HG02884 (cell line): Measurements from ENCODE around the gene RAC3.

Experiments used
- ATAC-seq: cut with Tn5 transposase; IDR thresholded peaks from one replicate; pipeline ENCODE4 v1.9.1; 2021; ENCODE audit warnings: mild to moderate bottlenecking, moderate library complexity; ENCODE audit not compliant: unreplicated experiment

RAC3 gene

GRCh38 chr17:82011617-82012187, 19.8 kb upstream of the RAC3 start:
- no peak for ATAC-seq

DNA sequence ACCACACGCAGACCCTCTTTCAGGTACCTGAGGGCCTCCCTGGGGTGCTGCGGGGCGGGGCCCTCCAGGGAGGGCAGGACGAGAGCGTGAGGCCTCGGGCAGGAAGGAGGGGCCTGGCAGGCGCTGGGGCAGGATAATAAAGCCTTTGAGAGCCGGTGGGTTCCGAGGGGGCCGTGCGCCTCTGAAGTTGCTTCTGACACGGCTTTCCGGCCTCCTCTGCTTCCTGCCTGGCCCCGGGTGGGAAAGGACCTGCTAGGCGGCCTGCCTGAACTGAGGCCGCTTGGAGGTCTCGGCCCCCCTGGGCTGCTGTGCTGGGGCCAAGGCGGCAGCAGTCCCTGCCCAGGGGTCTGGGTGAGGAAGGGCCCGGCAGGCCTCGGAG, 19.2 kb upstream of the RAC3 start:
- no peak for ATAC-seq

- ATAC-seq = no peak
These were observed 18.7 kb upstream of the RAC3 start for GRCh38 chr17:82012640-82013295.

GRCh38 chr17:82013341-82013740, 18.1 kb upstream of the RAC3 start:
- no peak for ATAC-seq

DNA sequence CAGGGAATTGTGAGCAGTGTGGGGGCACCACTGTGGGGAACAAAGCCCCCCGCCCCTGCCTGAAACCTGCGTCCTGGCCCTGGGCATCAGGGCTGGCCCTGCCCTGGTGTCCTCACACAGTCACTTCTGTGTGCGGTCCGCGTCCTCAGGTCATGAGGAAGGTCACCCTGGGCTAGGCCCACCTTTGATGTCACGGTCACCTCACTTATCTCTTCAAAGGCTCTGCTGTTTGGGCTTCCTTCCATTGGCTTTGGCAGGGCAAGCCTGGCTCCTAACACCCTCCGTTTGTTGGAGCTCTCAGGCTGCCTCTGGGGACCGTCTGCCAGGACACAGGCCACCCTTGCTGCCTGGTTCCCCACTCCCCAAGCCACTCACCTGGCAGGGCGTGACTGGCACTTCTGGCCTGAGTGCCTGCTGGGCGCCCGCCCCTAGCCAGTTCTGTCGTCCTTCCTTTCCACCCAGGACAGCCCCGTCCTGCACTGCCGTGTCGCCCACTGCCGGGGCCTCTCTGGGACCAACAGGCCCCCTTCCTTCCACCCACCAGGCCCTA, 17.6 kb upstream of the RAC3 start:
- no peak for ATAC-seq

DNA sequence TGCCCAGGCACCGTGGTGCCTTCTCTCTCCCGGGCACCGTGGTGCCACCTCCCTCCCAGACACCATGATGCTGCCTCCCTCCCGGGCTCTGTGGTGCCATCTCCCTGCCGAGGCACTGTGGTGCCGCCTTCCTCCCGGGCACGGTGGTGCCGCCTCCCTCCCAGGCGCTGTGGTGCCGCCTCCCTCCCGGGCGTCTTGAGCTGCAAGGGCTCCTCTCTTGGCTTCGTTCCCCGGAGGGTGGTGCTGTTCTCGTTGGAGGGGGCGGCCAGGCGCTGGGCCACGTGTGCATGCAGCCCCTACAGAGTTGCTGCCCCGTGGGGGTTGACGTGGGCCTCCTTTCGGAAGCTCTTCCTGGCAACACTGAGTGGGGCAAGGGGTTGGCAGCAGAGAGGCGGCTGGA, 17.0 kb upstream of the RAC3 start:
- no peak for ATAC-seq

- ATAC-seq = no peak
These were observed 16.5 kb upstream of the RAC3 start for GRCh38 chr17:82014971-82015310.

- ATAC-seq = no peak
These were observed 16.0 kb upstream of the RAC3 start for GRCh38 chr17:82015311-82015971.

- no peak for ATAC-seq
These were observed 15.2 kb upstream of the RAC3 start for GRCh38 chr17:82016061-82016874.

DNA sequence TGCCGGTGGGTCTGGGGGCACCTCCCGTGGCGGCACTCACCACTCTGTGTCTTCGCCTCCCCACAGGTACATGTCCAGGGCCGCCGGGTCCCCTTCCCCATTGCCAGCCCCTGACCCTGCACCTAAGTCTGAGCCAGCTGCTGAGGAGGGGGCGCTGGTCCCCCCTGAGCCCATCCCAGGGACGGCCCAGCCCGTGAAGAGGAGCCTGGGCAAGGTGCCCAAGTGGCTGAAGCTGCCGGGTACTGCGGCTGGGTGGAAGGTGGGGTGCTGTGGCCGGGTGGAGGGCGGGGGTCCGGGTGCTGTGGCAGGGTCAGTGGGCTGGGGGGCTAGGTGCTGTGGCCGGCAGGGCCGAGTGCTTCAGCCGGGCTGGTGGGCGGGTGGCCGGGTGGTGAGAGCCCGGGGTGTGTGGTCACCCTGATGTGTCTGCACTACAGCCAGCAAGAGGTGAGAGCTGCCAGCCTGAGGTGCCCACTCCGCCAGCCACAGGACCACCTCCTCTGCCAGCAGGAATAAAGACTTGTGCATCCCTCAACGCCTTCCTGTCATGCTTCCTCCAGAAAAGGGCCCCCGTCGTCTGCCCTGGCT, 14.5 kb upstream of the RAC3 start:
- no peak for ATAC-seq

GRCh38 chr17:82017612-82018151, 13.8 kb upstream of the RAC3 start:
- no peak for ATAC-seq

DNA sequence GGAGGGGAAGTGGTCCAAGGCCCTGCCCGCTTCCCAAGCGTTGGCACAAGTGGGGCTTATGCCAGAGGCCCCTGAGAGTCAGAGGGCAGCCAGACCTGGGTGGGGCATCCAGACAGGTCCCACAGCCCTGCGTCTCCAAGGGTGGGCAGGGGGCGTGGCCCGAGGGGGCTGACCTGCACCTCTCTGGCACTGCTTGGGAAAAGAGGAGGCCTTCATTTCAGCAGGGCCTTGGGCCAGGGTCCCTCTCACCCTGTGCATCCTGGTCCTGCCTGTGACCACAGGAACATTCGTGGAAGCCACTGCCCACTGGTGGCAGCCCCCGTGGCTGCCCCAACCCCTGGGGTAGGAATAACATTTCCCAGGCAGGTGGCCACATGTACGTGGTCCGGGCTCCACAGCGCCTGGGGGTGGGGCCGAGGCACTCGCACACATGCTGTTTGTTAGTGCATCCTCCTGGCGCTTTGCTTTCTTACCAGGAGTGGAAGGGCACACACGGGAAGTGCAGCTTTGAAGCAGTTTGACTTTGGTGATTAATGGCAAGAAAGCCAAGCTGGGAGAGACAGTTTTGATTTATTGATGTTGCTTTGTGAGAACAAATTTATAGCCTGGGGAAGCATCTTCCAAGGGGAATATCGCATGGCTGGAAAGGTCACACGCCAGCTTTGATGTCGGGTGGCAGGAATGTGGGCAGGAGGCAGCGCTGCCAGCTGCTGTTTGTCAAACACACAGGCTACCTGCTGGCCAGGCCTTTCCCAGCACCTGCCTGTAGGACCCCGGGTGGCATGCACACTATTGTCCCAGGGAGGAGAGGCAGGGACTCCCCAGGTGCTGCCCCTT, 13.1 kb upstream of the RAC3 start:
- no peak for ATAC-seq

DNA sequence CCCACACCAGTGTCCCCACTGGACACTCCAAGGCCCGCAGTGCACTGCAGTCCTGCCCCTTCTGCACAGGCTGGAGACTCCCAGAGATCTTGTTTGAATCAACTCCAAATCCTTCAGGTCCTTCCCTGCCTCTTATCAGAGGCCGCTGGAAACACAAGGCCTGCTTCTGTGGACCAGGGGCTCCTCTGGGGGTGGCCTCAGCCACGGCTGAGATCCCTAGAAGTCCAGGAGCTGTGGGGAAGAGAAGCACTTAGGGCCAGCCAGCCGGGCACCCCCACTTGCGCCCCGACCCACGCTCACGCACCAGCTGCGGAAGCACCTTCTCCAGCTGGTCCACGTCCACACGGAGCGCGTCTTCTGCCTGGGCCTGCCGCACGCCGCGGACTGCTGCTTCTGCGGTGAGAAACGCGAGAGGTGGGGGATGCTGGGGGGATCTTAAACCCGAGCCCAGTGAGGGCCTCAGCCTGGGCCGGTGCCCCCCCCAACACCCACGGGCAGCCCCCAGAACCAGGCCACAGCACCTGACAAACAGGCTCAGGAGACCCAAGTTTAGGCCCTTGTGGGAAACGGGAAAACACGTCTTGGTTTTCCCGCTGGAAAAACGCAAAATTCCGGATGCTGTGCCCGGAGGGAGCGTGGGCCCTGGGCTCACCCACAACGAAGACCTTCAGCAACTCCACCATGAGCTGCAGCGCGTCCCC, 12.3 kb upstream of the RAC3 start:
- ATAC-seq = no peak

- no peak for ATAC-seq
These were observed 11.5 kb upstream of the RAC3 start for GRCh38 chr17:82019690-82020571.

- no peak for ATAC-seq
These were observed 10.8 kb upstream of the RAC3 start for GRCh38 chr17:82020572-82021106.

- no peak for ATAC-seq
These were observed 10.2 kb upstream of the RAC3 start for GRCh38 chr17:82021107-82021899.

GRCh38 chr17:82021900-82022309, 9.6 kb upstream of the RAC3 start:
- ATAC-seq = no peak
